Measurements from ENCODE around the gene KRTAP12-4.
"Not testable (repeated sequence)": the region's sequence is repeated elsewhere in the genome, so short reads cannot be mapped to it uniquely, and the experiment has no call there.

The KRTAP12-4 gene

GRCh38 chr21:44628707-44629391, 25.6 kb downstream of the KRTAP12-4 start:
- no peak for DNase-seq

GRCh38 chr21:44627831-44628233, 26.6 kb downstream of the KRTAP12-4 start:
- DNase-seq = not testable (repeated sequence)

DNA sequence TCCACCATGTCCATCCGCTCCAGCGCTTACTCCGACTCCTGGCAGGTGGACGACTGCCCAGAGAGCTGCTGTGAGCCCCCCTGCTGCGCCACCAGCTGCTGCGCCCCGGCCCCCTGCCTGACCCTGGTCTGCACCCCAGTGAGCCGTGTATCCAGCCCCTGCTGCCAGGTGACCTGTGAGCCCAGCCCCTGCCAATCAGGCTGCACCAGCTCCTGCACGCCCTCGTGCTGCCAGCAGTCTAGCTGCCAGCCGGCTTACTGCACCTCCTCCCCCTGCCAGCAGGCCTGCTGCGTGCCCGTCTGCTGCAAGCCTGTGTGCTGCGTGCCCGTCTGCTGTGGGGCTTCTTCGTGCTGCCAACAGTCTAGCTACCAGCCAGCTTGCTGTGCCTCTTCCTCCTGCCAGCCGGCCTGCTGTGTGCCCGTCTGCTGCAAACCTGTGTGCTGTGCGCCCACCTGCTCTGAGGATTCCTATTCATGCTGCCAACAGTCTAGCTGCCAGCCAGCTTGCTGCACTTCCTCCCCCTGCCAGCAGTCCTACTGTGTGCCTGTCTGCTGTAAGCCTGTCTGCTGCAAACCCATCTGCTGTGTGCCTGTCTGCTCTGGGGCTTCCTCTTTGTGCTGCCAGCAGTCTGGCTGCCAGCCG, 27.2 kb downstream of the KRTAP12-4 start:
- not testable (repeated sequence) for DNase-seq

- no peak for DNase-seq
These were observed 27.8 kb downstream of the KRTAP12-4 start, which contains the start of gene KRTAP10-9 for GRCh38 chr21:44626673-44627143. Gene KRTAP10-9, plus strand, starts transcription at chr21:44627093. Its CDS starts 79 bp downstream, at chr21:44627172.

GRCh38 chr21:44626262-44626661, 28.2 kb downstream of the KRTAP12-4 start:
- no peak for DNase-seq

DNA sequence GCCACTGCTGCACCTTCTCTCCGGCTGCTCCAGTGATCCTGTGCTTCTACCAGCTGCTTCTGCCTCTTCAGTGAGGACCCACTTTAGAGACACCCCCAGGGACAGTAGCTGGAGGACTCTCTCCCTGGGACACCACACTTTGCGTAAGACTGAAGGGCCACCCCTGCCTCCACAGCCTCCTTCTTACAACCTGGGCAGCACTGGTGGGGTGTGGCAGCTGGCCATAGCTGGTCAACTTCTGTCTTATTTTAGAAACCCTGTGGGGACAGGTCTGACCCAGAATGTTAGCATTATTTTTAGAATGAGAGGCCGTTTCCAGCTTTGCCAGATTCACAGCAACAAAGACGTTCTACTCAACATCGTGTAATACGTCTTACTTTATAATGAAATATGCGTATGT, 28.7 kb downstream of the KRTAP12-4 start:
- DNase-seq = no peak

DNA sequence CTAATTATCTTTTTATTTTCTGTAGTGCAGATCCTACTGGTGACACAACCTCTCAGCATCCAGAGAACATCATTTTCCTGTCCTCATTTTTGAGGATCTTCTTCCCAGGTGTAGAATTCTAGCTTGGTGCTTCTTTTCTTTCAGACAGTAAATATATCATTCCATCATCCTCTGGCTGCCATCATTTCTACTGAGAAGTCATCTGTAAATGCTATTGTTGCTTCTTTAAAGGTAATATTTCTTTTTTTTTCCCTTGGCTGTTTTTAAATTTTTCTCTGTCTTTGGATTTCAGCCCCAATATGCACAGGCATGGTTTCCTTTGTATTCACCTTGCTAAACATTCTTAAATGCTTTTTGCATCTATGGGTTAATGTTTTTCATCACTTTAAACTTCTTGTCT, 30.9 kb downstream of the KRTAP12-4 start:
- no peak for DNase-seq

DNA sequence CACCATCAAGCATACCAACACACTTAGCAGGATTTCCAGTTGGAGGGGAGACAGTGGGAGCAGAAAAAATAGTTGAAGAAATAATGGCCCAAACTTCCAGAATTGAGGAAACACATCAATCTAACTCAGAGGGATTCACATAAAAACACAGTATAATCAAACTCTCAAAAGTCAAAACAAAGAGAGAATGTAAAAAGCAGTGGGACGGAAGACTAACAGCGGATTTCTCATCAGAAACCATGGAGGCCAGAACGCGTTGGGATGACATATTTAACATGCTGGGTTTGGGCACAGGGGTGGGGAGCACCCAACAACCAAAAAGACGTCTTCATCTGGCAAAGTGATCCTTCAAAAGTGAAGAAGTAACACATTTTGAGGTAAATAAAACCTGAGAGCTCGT, 34.6 kb downstream of the KRTAP12-4 start:
- DNase-seq = no peak

DNA sequence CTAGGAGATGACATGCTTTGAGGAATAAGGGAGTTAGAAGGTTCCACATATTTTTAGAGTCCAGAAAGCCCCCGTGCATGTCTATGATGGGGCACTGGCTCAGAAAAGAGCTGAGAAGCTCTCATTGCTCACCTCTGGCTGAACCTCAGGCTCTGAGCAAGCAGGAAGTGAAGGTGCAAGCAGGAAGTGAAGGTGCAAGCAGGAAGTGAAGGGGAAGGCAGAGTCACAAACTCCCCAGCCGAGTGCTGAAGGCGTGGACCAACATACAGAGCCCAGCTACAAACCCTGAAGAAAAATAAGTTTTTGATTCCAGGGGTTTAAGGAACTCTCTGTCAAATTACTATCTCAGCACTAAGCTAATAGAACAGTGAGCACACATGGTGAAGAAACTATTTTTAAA, 35.5 kb downstream of the KRTAP12-4 start:
- DNase-seq = no peak

GRCh38 chr21:44618504-44618903, 36.0 kb downstream of the KRTAP12-4 start:
- no peak for DNase-seq

DNA sequence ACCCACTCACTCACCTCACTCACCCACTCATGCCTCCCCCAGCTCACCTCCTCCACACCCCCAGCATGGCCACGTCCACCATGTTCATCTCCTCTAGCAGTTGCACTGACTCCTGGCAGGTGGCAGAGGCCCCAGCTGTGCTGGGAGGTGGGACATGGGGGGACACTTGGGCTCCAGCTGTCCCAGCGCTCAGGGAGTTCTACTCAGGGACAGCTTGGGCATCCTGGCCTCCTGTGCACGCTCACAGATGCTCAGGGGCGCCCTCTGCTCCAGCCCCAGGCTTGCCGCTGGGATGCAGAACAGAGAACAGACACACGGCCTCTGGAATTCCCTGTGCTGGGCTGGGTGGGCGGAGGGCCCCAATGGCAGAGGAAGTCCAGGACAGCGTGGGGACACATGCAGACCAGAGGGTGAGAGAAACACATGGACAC, 37.4 kb downstream of the KRTAP12-4 start:
- no peak for DNase-seq

DNA sequence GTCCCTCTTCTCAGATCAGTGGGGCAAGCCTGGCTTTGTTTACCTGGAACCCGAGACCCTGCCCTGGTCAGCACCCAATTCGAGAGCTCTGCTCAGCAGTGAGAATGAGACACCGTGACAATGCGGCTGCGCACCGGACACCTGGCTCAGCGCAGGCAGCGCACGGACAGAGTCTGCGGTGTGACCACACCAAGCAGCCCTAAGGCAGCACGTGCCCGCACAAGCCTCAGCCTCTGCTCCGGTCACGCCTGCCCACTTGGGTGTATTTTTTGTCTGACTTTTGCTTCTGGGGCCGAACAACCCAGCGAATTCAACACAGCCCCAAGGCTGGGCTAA, 37.9 kb downstream of the KRTAP12-4 start:
- DNase-seq = no peak

DNA sequence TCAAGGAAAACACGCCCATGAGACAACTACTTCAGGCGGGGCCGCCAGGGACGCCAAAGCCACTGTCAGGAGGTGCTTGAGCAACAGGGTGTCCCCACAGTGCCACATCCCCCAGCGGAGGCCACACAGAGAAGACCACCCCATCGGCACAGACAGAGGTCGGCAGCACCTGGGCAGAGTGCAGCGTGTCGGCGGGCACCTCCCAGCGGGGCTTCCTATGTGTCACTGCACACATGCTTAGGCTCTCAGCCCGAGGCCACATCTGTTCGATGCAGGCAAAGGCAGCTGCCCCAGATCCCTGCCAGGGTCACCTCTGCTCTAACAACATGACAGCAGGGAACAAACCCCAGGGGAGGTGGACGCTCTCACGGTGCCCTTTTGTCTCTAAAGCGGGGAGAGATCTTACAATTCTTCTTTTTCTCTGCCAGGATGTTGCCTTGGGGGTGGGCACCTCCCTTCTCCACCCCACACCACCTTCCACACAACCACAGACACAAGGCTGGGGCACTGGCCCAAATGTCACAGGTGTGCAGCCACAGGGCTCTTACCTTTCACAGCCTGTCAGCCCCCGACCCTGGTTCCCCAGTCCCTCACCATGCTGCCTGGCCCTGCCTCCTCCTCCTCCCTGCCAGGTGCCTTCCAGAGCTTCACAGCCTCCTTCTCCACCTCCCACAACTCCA, 38.4 kb downstream of the KRTAP12-4 start:
- DNase-seq = no peak

DNA sequence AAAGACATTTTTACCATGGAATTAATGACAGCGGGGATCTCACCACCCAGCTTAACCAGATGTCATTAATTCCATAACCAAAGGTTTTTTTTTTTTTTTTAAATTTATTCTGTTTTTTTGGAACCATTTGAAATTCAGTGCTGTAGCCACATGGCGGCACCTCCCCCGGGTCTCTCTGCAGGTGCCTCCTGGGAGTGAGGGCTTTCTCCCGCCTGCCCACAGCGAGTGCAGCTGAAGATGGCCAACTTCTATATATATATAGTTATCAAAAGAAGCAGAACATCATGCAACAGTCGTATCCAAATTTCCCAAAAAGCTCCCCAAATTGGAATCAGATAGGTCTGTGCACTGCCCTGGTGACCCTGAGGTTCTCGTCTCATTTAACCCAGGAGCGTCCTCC, 39.0 kb downstream of the KRTAP12-4 start:
- DNase-seq = no peak

DNA sequence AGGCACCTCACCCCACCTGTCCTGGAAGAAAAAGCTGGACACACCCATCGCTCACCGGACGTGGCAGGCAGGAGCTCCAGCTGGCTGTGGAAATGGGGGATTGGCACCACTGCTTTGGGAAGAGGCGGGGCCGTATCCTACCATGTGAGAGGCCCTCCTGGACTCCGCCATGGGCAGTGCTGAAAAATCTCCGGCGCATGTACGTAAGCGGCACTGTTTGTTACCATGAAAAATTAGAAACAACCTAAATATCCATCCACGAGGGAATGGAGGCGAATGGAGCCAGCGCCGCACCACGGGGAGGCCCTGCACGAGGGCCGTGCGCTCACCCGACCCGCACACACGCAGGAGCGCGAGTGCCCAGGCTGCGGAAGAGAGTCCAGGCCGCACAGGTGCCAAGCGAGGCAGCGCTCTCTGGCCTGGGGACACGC, 39.5 kb downstream of the KRTAP12-4 start:
- no peak for DNase-seq

GRCh38 chr21:44614161-44614631, 40.3 kb downstream of the KRTAP12-4 start:
- DNase-seq = no peak

DNA sequence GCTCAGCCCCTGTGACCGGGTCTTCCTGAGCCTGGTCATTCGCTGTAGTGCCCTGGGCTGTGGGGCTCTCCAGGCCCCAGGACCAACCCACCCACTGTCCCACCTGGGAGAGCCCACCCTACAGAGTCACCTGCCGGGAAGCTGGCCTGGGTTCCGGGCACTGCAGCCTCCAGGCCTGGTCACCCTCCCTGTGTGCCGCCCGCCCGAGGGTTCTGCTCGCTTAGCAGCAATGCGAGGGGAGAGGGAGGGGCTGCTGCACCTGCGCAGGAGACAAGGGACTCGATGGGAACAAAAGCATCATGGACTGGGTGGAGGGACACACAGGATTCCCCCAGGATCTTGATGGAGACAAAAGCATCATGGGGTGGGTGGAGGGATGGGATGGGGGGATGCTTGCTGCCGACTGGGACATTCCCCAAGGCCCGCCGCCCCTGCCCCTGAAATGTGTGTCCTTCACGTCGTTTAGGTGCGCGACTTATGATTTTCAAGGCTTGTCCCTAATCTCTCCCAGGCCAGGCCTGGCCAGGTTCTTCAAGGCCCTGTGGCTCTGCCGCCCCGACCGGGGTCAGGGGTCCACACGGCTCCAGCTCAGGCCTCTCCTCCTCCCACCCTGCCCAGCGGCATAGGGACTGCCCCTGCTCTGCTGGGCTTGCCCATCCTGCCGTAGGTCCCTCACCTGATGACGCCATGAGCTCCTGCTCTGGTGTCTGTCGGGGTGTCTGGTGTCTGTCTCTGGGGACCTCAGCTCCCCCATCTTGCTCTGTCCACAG, 40.9 kb downstream of the KRTAP12-4 start:
- no peak for DNase-seq

GRCh38 chr21:44612669-44613229, 41.7 kb downstream of the KRTAP12-4 start:
- DNase-seq = no peak

GRCh38 chr21:44612029-44612486, 42.4 kb downstream of the KRTAP12-4 start, which contains the start of gene KRTAP10-8:
Gene KRTAP10-8, plus strand, starts transcription at chr21:44612079. Its CDS starts 22 bp downstream, at chr21:44612101.
- DNase-seq = no peak

GRCh38 chr21:44611551-44611950, 42.9 kb downstream of the KRTAP12-4 start:
- no peak for DNase-seq

DNA sequence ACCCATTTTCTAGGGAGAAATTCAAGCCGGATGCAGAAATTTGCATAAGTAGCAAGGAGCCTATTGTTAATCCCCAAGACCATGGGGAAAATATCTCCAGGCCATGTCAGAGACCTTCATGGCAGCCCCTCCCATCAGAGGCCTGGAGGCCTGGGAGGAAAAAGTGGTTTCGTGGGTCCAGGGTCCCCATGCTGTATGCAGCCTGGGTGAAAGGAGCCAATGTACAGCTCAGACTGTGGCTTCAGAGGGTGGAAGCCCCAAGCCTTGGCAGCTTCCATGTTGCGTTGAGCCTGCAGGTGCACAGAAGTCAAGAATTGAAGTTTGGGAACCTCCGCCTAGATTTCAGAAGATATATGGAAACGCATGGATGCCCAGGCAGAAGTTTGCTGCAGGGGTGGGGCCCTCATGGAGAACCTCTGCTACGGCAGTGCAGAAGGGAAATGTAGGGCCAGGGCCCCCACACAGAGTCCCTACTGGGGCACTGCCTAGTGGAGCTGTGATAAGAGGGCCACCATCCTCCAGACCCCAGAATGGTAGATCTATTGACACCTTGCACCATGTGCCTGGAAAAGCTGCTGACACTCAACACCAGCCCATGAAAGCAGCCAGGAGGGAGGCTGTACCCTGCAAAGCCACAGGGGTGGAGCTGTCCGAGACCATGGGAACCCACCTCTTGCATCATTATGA, 44.2 kb downstream of the KRTAP12-4 start:
- DNase-seq = not testable (repeated sequence)

GRCh38 chr21:44609193-44609592, 45.3 kb downstream of the KRTAP12-4 start:
- no peak for DNase-seq

Data from NCI-H2029 treated with DMSO at 0.1 percent for 48 hours (cell line).